ENCODE results near the gene POLR1A. TPM values are rescaled to one million over a fixed set of nuclear protein-coding genes. Genes with fewer than 3 reads are reported as not detected.

Gene POLR1A
- total and polyA plus RNA-seq, 7 donors: 6.1 to 41.6 (median 27.0) TPM

- TF ChIP-seq CTCF (IDR thresholded peaks at IDR 0.05): no peak
- intact Hi-C loops (cut with DNase I): no loop called here
- no peaks in the 10 kb centered on the region for H3K27me3 ChIP-seq (ENCODE audit: insufficient read depth in 3 of 3, low read length in 2 of 3)
- DNase-seq (no peak), ATAC-seq (no peak)
- H3K9me3 ChIP-seq: no peaks in the 10 kb centered on the region
- peaks cover 17 to 94% of the 10 kb centered on the region in 2 donors for H3K36me3 ChIP-seq (ENCODE audit: insufficient read depth in 1 of 2, low read depth in 1 of 2)
- H3K4me3 ChIP-seq: no peak overlapping the region
- 88 to 97% (median 94%) methylated on average over 1 of the region's 1 CpG for WGBS, 3 donors
- peaks cover 2% of the 10 kb centered on the region for H3K4me1 ChIP-seq
- no peak overlapping the region for H3K27ac ChIP-seq
Measured at GRCh38 chr2:86049529-86049928, 56.2 kb downstream of the POLR1A start.

- no peak overlapping the region for H3K4me3 ChIP-seq
- no peak for TF ChIP-seq CTCF (IDR thresholded peaks at IDR 0.05)
- no peak overlapping the region for H3K27ac ChIP-seq
- peak in 2 of 4 donors; percentile 29 to 54 for ATAC-seq
- H3K9me3 ChIP-seq: no peaks in the 10 kb centered on the region
- no peaks in the 10 kb centered on the region for H3K27me3 ChIP-seq (ENCODE audit: insufficient read depth in 3 of 3, low read length in 2 of 3)
- H3K36me3 ChIP-seq (ENCODE audit: insufficient read depth in 1 of 2, low read depth in 1 of 2): peaks cover 22 to 95% of the 10 kb centered on the region in 2 donors
- DNase-seq: peak in 1 of 2 donors; percentile 38
- 60 to 78% (median 62%) methylated on average over 11 of the region's 11 CpGs for WGBS, 3 donors
- intact Hi-C loops (cut with DNase I): no loop called here
- H3K4me1 ChIP-seq: peaks cover 2% of the 10 kb centered on the region
Measured at GRCh38 chr2:86048888-86049287, 56.8 kb downstream of the POLR1A start.

- no peak for DNase-seq
- no peaks in the 10 kb centered on the region for H3K9me3 ChIP-seq
- peaks cover 2% of the 10 kb centered on the region for H3K4me1 ChIP-seq
- WGBS, 3 donors: 88 to 94% (median 92%) methylated on average over 3 of the region's 3 CpGs
- peaks cover 23 to 95% of the 10 kb centered on the region in 2 donors for H3K36me3 ChIP-seq (ENCODE audit: insufficient read depth in 1 of 2, low read depth in 1 of 2)
- no peak for ATAC-seq
- no peak overlapping the region for H3K4me3 ChIP-seq
- H3K27me3 ChIP-seq (ENCODE audit: insufficient read depth in 3 of 3, low read length in 2 of 3): no peaks in the 10 kb centered on the region
- TF ChIP-seq CTCF (IDR thresholded peaks at IDR 0.05): no peak
- no peak overlapping the region for H3K27ac ChIP-seq
- intact Hi-C loops (cut with DNase I): no loop called here
Measured at GRCh38 chr2:86048383-86048701, 57.3 kb downstream of the POLR1A start.

DNA sequence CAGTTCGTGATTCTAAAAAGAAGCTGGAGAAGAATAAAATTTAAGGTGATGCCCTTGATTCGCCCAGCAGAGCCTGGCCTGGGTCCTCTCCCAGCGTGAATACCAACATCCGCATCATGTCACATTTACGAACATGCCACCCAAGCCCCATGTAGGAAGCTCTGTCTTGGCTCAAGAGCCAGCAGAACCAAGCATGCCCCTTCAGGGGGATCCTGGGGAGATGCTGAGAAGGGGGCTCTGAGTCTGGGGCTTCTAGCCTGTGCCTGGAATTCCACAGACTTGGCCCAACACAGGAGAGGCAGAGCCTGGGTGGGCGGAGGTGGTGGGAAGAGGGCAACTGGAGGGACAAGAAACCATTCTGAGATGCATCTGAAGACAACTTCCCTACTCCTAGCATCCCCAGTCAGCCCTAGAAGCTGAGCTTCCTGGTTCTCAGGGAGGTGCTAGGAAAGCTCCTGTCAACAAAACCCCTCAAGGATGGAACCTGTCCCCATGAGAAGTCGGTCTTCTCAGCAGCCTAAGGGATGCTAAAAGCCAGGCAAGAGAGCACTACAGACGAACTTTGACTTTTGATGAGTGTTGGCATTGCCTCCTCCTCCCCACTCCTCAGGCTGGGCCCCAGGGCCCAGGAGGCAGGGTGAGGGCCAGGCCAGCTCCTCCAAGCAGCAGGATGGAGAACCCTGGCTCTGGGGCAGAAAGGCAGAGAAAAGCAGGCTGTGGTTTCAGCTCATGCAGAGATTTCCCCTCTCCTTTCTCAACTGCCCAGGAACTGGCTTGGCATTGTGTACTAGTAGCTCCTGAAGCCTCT is 57.9 kb downstream of the POLR1A start:
- DNase-seq (no peak), ATAC-seq (no peak)
- Histone ChIP-seq H3K27me3 (ENCODE audit: insufficient read depth in 3 of 3, low read length in 2 of 3) (no peaks in the 10 kb centered on the region), H3K4me1 (peaks cover 2% of the 10 kb centered on the region), H3K36me3 (ENCODE audit: insufficient read depth in 1 of 2, low read depth in 1 of 2) (peaks cover 23 to 95% of the 10 kb centered on the region in 2 donors), H3K27ac (no peak overlapping the region), H3K4me3 (no peak overlapping the region), H3K9me3 (no peaks in the 10 kb centered on the region)
- TF ChIP-seq CTCF (IDR thresholded peaks at IDR 0.05): no peak
- WGBS, 3 donors: 93 to 95% (median 95%) methylated on average over 8 of the region's 8 CpGs
- intact Hi-C loops (cut with DNase I): no loop called here

- H3K9me3 ChIP-seq: no peaks in the 10 kb centered on the region
- H3K4me1 ChIP-seq: peaks cover 17% of the 10 kb centered on the region
- no peak for ATAC-seq
- no peaks in the 10 kb centered on the region for H3K27me3 ChIP-seq (ENCODE audit: insufficient read depth in 3 of 3, low read length in 2 of 3)
- no peak overlapping the region for H3K27ac ChIP-seq
- DNase-seq: no peak
- TF ChIP-seq CTCF (IDR thresholded peaks at IDR 0.05): no peak
- intact Hi-C loops (cut with DNase I): no loop called here
- H3K4me3 ChIP-seq: no peak overlapping the region
- WGBS, 3 donors: 77 to 85% (median 85%) methylated on average over 6 of the region's 6 CpGs
- peaks cover 24 to 91% of the 10 kb centered on the region in 2 donors for H3K36me3 ChIP-seq (ENCODE audit: insufficient read depth in 1 of 2, low read depth in 1 of 2)
Measured at GRCh38 chr2:86045541-86045940, 60.1 kb downstream of the POLR1A start.

Data from psoas muscle (tissue), 8 donors.